Activated CD8-positive, alpha-beta memory T cell treated with anti-CD3 and anti-CD28 coated beads for 48 hours (primary cell): ENCODE data around the gene NME7.
"Not testable (repeated sequence)": the region's sequence is repeated elsewhere in the genome, so short reads cannot be mapped to it uniquely, and the experiment has no call there.

Experiments used
- DNase-seq, 3 experiments: peaks; one replicate each; pipeline ENCODE4 v3.0.0-alpha.2; 2020; ENCODE audit warnings: low read depth in 2 of 3, low spot score in 2 of 3

Gene NME7

GRCh38 chr1:169367686-169368405, at the start of gene NME7, which contains the start of gene BLZF1:
TSS of gene NME7 (minus strand) at chr1:169367797. CDS start at chr1:169367710, 87 bp downstream.
TSS of gene BLZF1 (plus strand) at chr1:169368195. CDS start at chr1:169369523, 1,328 bp downstream.
- DNase-seq = peak; percentile 90 to 94 (median 93)

- no peak for DNase-seq
These were observed 47.4 kb upstream of the NME7 start for GRCh38 chr1:169414952-169415351.

GRCh38 chr1:169408340-169408739, 40.7 kb upstream of the NME7 start:
- not testable (repeated sequence) for DNase-seq

GRCh38 chr1:169402578-169402977, 35.0 kb upstream of the NME7 start:
- DNase-seq = not testable (repeated sequence)

GRCh38 chr1:169395955-169396354, 28.4 kb upstream of the NME7 start:
- no peak for DNase-seq

- DNase-seq = no peak
These were observed 24.8 kb upstream of the NME7 start for GRCh38 chr1:169392406-169392805.

GRCh38 chr1:169390303-169390702, 22.7 kb upstream of the NME7 start:
- DNase-seq = no peak

GRCh38 chr1:169387399-169387798, 19.8 kb upstream of the NME7 start:
- DNase-seq = no peak

GRCh38 chr1:169383449-169383848, 15.9 kb upstream of the NME7 start:
- no peak for DNase-seq

GRCh38 chr1:169381162-169381561, 13.6 kb upstream of the NME7 start:
- no peak for DNase-seq

- DNase-seq = no peak
These were observed 3.8 kb upstream of the NME7 start for GRCh38 chr1:169371404-169371803.

- no peak for DNase-seq
These were observed 791 bp upstream of the NME7 start for GRCh38 chr1:169368406-169368769.

- DNase-seq = no peak
These were observed 406 bp downstream of the NME7 start for GRCh38 chr1:169367096-169367685.

- DNase-seq = no peak
These were observed 2.6 kb downstream of the NME7 start for GRCh38 chr1:169364948-169365347.

GRCh38 chr1:169363046-169363730, 4.4 kb downstream of the NME7 start:
- no peak for DNase-seq

GRCh38 chr1:169361281-169361680, 6.3 kb downstream of the NME7 start:
- no peak for DNase-seq

GRCh38 chr1:169360415-169360814, 7.2 kb downstream of the NME7 start:
- no peak for DNase-seq

GRCh38 chr1:169348383-169349036, 19.1 kb downstream of the NME7 start:
- DNase-seq = no peak

GRCh38 chr1:169347688-169348382, 19.8 kb downstream of the NME7 start:
- no peak for DNase-seq

GRCh38 chr1:169346036-169346589, 21.5 kb downstream of the NME7 start:
- no peak for DNase-seq

- no peak for DNase-seq
These were observed 22.1 kb downstream of the NME7 start for GRCh38 chr1:169345511-169345910.
